OCI-LY3 (cell line): Measurements from ENCODE around the gene HPCAL1.

Experiments
- H2AFZ ChIP-seq: fragments of 200-600, 300-600 bp; shearing (Covaris generic); 2 replicates; pipeline ENCODE4 v1.6.0; 2014; ENCODE audit warnings: antibody characterized with exemption, low read depth, low read length
- H3K27ac ChIP-seq: fragments of 200-600, 300-600 bp; sonication (generic); 2 replicates; pipeline ENCODE4 v1.5.1; 2014; ENCODE audit warnings: mild to moderate bottlenecking, low read length, moderate library complexity, mixed read lengths
- H3K27me3 ChIP-seq: fragments of 200-600, 300-600 bp; sonication (generic); 2 replicates; pipeline ENCODE4 v1.6.1; 2014; ENCODE audit warnings: low read depth, low read length, mixed read lengths
- H3K36me3 ChIP-seq: fragments of 200-600, 300-600 bp; sonication (generic); replicated peaks from 2 replicates; pipeline ENCODE3; 2014; ENCODE audit warnings: low read depth, low read length, mixed read lengths
- H3K4me1 ChIP-seq: fragments of 300-600, 200-600 bp; sonication (generic); 2 replicates; pipeline ENCODE4 v1.6.1; 2014; ENCODE audit warnings: low read length, mixed read lengths
- H3K4me2 ChIP-seq: fragments of 200-600, 300-600 bp; sonication (generic); 2 replicates; pipeline ENCODE4 v1.6.1; 2014; ENCODE audit warnings: low read length, mixed read lengths
- H3K4me3 ChIP-seq: fragments of 300-600, 200-600 bp; sonication (generic); 2 replicates; pipeline ENCODE4 v1.5.1; 2014; ENCODE audit warnings: antibody characterized with exemption, mild to moderate bottlenecking, low read length, moderate library complexity
- H3K79me2 ChIP-seq: fragments of 300-600, 200-600 bp; shearing (Covaris generic); 2 replicates; pipeline ENCODE4 v1.6.1; 2014; ENCODE audit warnings: mild to moderate bottlenecking, low read length, mixed read lengths
- H3K9ac ChIP-seq: fragments of 300-600, 200-600 bp; shearing (Covaris generic); 2 replicates; pipeline ENCODE4 v1.6.0; 2014; ENCODE audit warnings: mild to moderate bottlenecking, low read length, moderate library complexity
- H3K9me3 ChIP-seq: fragments of 200-600, 300-600 bp; shearing (Covaris generic); 2 replicates; pipeline ENCODE4 v1.6.1; 2014; ENCODE audit warnings: low read length, mixed read lengths; ENCODE audit not compliant: insufficient read depth
- H4K20me1 ChIP-seq: fragments of 200-600, 300-600 bp; sonication (generic); 2 replicates; pipeline ENCODE4 v1.6.1; 2016; ENCODE audit warnings: low read length, mixed read lengths; ENCODE audit not compliant: insufficient read depth
- EZH2phosphoT487 ChIP-seq: fragments of 200-600 bp; shearing (Covaris generic); IDR thresholded peaks from 2 replicates; pipeline ENCODE4 v1.6.1; 2018; ENCODE audit warnings: antibody characterized with exemption, mixed run types, low read depth
- TF ChIP-seq, protein P1 (sequence below): fragments of 200-600, 300-600 bp; sonication (generic); IDR thresholded peaks from 2 replicates; pipeline ENCODE4 v1.5.1; 2014; ENCODE audit warnings: antibody characterized with exemption, low read length, low read depth

HPCAL1 gene

DNA sequence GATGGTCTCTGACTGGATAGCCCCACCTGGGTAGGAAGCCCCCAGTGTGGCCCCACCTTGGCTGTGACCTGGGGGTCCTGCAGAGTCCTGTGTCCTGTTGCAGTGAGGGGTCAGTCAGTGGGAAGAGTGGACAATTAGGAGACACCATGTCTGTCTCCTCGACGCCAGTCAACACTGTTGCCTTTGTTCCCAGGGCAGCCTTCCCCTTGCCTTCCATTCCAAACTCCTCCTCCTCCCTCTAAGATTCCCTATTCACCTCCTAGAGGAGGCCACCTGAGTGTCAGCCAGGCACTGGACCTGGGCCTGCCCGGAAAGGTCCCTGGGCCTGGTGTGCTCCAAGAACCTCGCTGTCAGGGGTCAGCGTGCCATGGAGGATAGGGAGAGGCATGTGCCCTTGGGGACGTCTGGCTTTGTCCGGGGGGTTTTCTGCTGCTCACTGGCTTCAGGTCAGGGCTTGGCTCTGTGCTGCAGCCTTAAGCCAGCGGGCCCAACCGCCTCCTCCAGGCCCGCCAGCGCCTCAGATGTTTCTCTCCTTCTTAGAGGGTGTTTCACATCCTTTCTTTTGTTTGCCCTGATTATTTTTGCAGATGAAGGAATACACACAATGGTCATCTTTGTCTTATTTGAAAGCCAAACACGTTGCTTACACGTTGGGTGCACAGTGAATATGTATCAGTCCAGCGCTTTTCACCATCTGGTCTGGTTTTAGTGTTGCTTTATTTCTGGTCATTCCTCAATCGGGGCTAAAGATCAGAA lies 68.9 kb downstream of the HPCAL1 start:
- Histone ChIP-seq H3K79me2 (no peaks in the 10 kb centered on the region), H3K36me3 (no peaks in the 10 kb centered on the region), H3K27ac (no peak overlapping the region), H2AFZ (no peak overlapping the region), H3K9ac (no peak overlapping the region), H3K27me3 (no peaks in the 10 kb centered on the region), H3K4me2 (no peak overlapping the region), H3K4me1 (peaks cover 20% of the 10 kb centered on the region), H4K20me1 (0 out of 2 replicates have a peak, but pooled peaks cover 2% of the 10 kb centered on the region), H3K9me3 (no peaks in the 10 kb centered on the region), H3K4me3 (no peak overlapping the region)
- no peak for TF ChIP-seq EZH2phosphoT487
- TF ChIP-seq, protein P1, sequence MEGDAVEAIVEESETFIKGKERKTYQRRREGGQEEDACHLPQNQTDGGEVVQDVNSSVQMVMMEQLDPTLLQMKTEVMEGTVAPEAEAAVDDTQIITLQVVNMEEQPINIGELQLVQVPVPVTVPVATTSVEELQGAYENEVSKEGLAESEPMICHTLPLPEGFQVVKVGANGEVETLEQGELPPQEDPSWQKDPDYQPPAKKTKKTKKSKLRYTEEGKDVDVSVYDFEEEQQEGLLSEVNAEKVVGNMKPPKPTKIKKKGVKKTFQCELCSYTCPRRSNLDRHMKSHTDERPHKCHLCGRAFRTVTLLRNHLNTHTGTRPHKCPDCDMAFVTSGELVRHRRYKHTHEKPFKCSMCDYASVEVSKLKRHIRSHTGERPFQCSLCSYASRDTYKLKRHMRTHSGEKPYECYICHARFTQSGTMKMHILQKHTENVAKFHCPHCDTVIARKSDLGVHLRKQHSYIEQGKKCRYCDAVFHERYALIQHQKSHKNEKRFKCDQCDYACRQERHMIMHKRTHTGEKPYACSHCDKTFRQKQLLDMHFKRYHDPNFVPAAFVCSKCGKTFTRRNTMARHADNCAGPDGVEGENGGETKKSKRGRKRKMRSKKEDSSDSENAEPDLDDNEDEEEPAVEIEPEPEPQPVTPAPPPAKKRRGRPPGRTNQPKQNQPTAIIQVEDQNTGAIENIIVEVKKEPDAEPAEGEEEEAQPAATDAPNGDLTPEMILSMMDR: no peak

- no peak overlapping the region for H3K4me2 ChIP-seq
- H3K9ac ChIP-seq: no peak overlapping the region
- H3K4me1 ChIP-seq: peaks cover 28% of the 10 kb centered on the region
- no peak overlapping the region for H3K4me3 ChIP-seq
- no peaks in the 10 kb centered on the region for H3K79me2 ChIP-seq
- no peaks in the 10 kb centered on the region for H3K36me3 ChIP-seq
- H2AFZ ChIP-seq: no peak overlapping the region
- no peaks in the 10 kb centered on the region for H3K9me3 ChIP-seq
- H3K27ac ChIP-seq: no peak overlapping the region
- no peaks in the 10 kb centered on the region for H3K27me3 ChIP-seq
- 0 out of 2 replicates have a peak, but pooled peaks cover 2% of the 10 kb centered on the region for H4K20me1 ChIP-seq
- no peak for TF ChIP-seq EZH2phosphoT487
- TF ChIP-seq, protein P1: no peak
Observed at GRCh38 chr2:10372203-10372861, 69.6 kb downstream of the HPCAL1 start.

DNA sequence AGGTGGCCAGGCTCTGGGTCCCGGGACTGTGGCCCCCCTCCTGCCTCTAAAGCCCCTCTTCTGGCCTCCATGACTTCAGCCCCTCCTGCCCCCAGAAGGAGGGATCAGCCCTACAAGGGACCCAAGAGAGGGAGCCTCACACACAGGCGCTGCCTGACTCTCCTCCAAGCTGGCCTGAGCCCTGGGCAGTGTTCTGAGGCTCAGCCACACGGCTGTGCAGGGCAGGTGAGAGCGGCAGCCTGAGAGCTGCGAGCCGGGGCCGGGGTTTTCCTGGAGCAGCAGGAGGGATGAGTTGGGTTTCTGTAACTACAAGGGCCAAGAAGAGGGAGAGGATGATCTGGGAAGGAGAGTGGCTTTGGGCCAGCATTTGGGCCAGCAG lies 70.1 kb downstream of the HPCAL1 start:
- Histone ChIP-seq H3K4me2 (no peak overlapping the region), H2AFZ (no peak overlapping the region), H3K36me3 (no peaks in the 10 kb centered on the region), H3K9me3 (no peaks in the 10 kb centered on the region), H3K27ac (no peak overlapping the region), H3K79me2 (no peaks in the 10 kb centered on the region), H3K4me3 (no peak overlapping the region), H3K27me3 (no peaks in the 10 kb centered on the region), H3K9ac (no peak overlapping the region), H4K20me1 (no peaks in the 10 kb centered on the region), H3K4me1 (peaks cover 33% of the 10 kb centered on the region)
- TF ChIP-seq, protein P1: no peak
- TF ChIP-seq EZH2phosphoT487: no peak

DNA sequence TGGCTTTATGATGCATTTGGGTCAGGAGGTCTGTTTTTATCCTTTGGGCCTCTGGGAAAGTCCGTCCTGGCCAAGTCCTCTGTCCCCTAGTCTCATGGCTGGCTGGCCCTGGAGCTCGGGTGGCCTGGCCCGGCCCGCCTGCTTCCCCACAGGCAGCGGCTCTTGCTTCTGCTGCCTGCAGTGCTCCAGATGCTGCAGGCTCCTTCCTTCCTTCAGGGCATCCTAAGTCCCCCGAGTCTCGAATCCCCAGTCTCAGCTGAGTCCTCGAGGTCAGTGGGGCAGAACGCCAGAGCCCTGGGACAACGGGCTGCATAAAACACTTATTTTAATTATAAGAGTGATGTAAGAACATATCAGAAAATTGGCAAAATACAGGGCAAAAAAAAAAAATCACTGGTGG lies 71.2 kb downstream of the HPCAL1 start:
- H2AFZ ChIP-seq: no peak overlapping the region
- no peaks in the 10 kb centered on the region for H3K79me2 ChIP-seq
- H3K27ac ChIP-seq: no peak overlapping the region
- no peak for TF ChIP-seq EZH2phosphoT487
- TF ChIP-seq, protein P1: no peak
- no peak overlapping the region for H3K9ac ChIP-seq
- no peaks in the 10 kb centered on the region for H3K27me3 ChIP-seq
- H3K36me3 ChIP-seq: no peaks in the 10 kb centered on the region
- no peak overlapping the region for H3K4me3 ChIP-seq
- no peaks in the 10 kb centered on the region for H4K20me1 ChIP-seq
- peaks cover 44% of the 10 kb centered on the region for H3K4me1 ChIP-seq
- no peaks in the 10 kb centered on the region for H3K9me3 ChIP-seq
- H3K4me2 ChIP-seq: no peak overlapping the region
